ENCODE data around the gene FHOD3. TPM values are rescaled to one million over a fixed set of nuclear protein-coding genes. Genes with fewer than 3 reads are reported as not detected.

FHOD3 gene
- total RNA-seq, 1 donor from 2014 or later, result 5.9 TPM

GRCh38 chr18:36493349-36494159 lies 196.0 kb downstream of the FHOD3 start:
- Mint-ChIP-seq H3K4me1 (ENCODE audit: low read depth, unreplicated experiment) (peaks cover 5% of the 10 kb centered on the region), H3K9me3 (ENCODE audit: unreplicated experiment) (no peaks in the 10 kb centered on the region), H3K27me3 (ENCODE audit: low read depth, unreplicated experiment) (peaks cover 6% of the 10 kb centered on the region), H3K27ac (ENCODE audit: unreplicated experiment) (no peak overlapping the region), H3K4me3 (ENCODE audit: unreplicated experiment) (no peak overlapping the region), H3K36me3 (ENCODE audit: low read depth, unreplicated experiment) (no peaks in the 10 kb centered on the region)
- Histone ChIP-seq H3K79me2 (ENCODE audit: insufficient read depth, low read length) (no peaks in the 10 kb centered on the region), H4K20me1 (ENCODE audit: insufficient read depth, low read length) (no peaks in the 10 kb centered on the region), H3K9me3 (ENCODE audit: insufficient read depth, low read depth, low read length) (no peaks in the 10 kb centered on the region), H3K9ac (ENCODE audit: low read length) (no peak overlapping the region), H3K4me2 (ENCODE audit: low read length) (peak overlapping the region; percentile 11), H3K27ac (ENCODE audit: low read depth, low read length) (no peak overlapping the region), H3K27me3 (ENCODE audit: insufficient read depth, low read length) (no peaks in the 10 kb centered on the region), H3K4me1 (ENCODE audit: insufficient read depth, low read length) (no peaks in the 10 kb centered on the region), H2AFZ (ENCODE audit: low read depth, low read length) (no peak overlapping the region), H3K36me3 (ENCODE audit: insufficient read depth, low read length) (no peaks in the 10 kb centered on the region), H3K4me3 (ENCODE audit: insufficient read depth, low read depth, low read length) (no peak overlapping the region)
- FAIRE-seq (peak; percentile 5), DNase-seq (ENCODE audit: low read depth) (no peak)
- TF ChIP-seq EZH2 (IDR thresholded peaks at IDR 0.05; ENCODE audit: insufficient read depth, low read length), result no peak
- TF ChIP-seq CTCF (IDR thresholded peaks at IDR 0.05; ENCODE audit: insufficient read depth, low read depth, low read length), result no peak

GRCh38 chr18:36494160-36494437 lies 196.6 kb downstream of the FHOD3 start:
- no peak overlapping the region for H3K4me3 Mint-ChIP-seq (ENCODE audit: unreplicated experiment)
- no peak overlapping the region for H3K4me3 ChIP-seq (ENCODE audit: insufficient read depth, low read depth, low read length)
- H3K9ac ChIP-seq (ENCODE audit: low read length), result no peak overlapping the region
- H3K4me1 Mint-ChIP-seq (ENCODE audit: low read depth, unreplicated experiment), result peaks cover 5% of the 10 kb centered on the region
- no peak overlapping the region for H3K27ac Mint-ChIP-seq (ENCODE audit: unreplicated experiment)
- H3K9me3 ChIP-seq (ENCODE audit: insufficient read depth, low read depth, low read length), result no peaks in the 10 kb centered on the region
- H3K9me3 Mint-ChIP-seq (ENCODE audit: unreplicated experiment), result no peaks in the 10 kb centered on the region
- H3K4me1 ChIP-seq (ENCODE audit: insufficient read depth, low read length), result no peaks in the 10 kb centered on the region
- peaks cover 4% of the 10 kb centered on the region for H3K27me3 Mint-ChIP-seq (ENCODE audit: low read depth, unreplicated experiment)
- no peaks in the 10 kb centered on the region for H3K36me3 Mint-ChIP-seq (ENCODE audit: low read depth, unreplicated experiment)
- TF ChIP-seq EZH2 (IDR thresholded peaks at IDR 0.05; ENCODE audit: insufficient read depth, low read length) (no peak), CTCF (IDR thresholded peaks at IDR 0.05; ENCODE audit: insufficient read depth, low read depth, low read length) (no peak)
- no peak overlapping the region for H2AFZ ChIP-seq (ENCODE audit: low read depth, low read length)
- DNase-seq (ENCODE audit: low read depth) (no peak), FAIRE-seq (no peak)
- H3K79me2 ChIP-seq (ENCODE audit: insufficient read depth, low read length), result no peaks in the 10 kb centered on the region
- H4K20me1 ChIP-seq (ENCODE audit: insufficient read depth, low read length), result no peaks in the 10 kb centered on the region
- H3K36me3 ChIP-seq (ENCODE audit: insufficient read depth, low read length), result no peaks in the 10 kb centered on the region
- no peak overlapping the region for H3K27ac ChIP-seq (ENCODE audit: low read depth, low read length)
- H3K4me2 ChIP-seq (ENCODE audit: low read length), result no peak overlapping the region
- no peaks in the 10 kb centered on the region for H3K27me3 ChIP-seq (ENCODE audit: insufficient read depth, low read length)

- Mint-ChIP-seq H3K4me3 (ENCODE audit: unreplicated experiment) (no peak overlapping the region), H3K9me3 (ENCODE audit: unreplicated experiment) (no peaks in the 10 kb centered on the region), H3K27ac (ENCODE audit: unreplicated experiment) (no peak overlapping the region), H3K27me3 (ENCODE audit: low read depth, unreplicated experiment) (no peaks in the 10 kb centered on the region), H3K36me3 (ENCODE audit: low read depth, unreplicated experiment) (no peaks in the 10 kb centered on the region), H3K4me1 (ENCODE audit: low read depth, unreplicated experiment) (peaks cover 5% of the 10 kb centered on the region)
- H3K4me2 ChIP-seq (ENCODE audit: low read length), result no peak overlapping the region
- H3K27me3 ChIP-seq (ENCODE audit: insufficient read depth, low read length), result no peaks in the 10 kb centered on the region
- DNase-seq (ENCODE audit: low read depth) (no peak), FAIRE-seq (no peak)
- no peaks in the 10 kb centered on the region for H3K9me3 ChIP-seq (ENCODE audit: insufficient read depth, low read depth, low read length)
- TF ChIP-seq CTCF (IDR thresholded peaks at IDR 0.05; ENCODE audit: insufficient read depth, low read depth, low read length) (no peak), EZH2 (IDR thresholded peaks at IDR 0.05; ENCODE audit: insufficient read depth, low read length) (no peak)
- no peak overlapping the region for H3K4me3 ChIP-seq (ENCODE audit: insufficient read depth, low read depth, low read length)
- H3K36me3 ChIP-seq (ENCODE audit: insufficient read depth, low read length), result no peaks in the 10 kb centered on the region
- peaks cover 4% of the 10 kb centered on the region for H3K79me2 ChIP-seq (ENCODE audit: insufficient read depth, low read length)
- no peak overlapping the region for H3K9ac ChIP-seq (ENCODE audit: low read length)
- H2AFZ ChIP-seq (ENCODE audit: low read depth, low read length), result no peak overlapping the region
- no peaks in the 10 kb centered on the region for H3K4me1 ChIP-seq (ENCODE audit: insufficient read depth, low read length)
- H4K20me1 ChIP-seq (ENCODE audit: insufficient read depth, low read length), result peaks cover 4% of the 10 kb centered on the region
- H3K27ac ChIP-seq (ENCODE audit: low read depth, low read length), result no peak overlapping the region
Observed at GRCh38 chr18:36496022-36496421, 198.5 kb downstream of the FHOD3 start.
